ENCODE measurements around the gene SLC35E4.
A peak's percentile ranks its signal among the peaks of the same experiment; 100 is the strongest.
"Not testable (repeated sequence)": the region's sequence is repeated elsewhere in the genome, so short reads cannot be mapped to it uniquely, and the experiment has no call there.

Gene SLC35E4

DNA sequence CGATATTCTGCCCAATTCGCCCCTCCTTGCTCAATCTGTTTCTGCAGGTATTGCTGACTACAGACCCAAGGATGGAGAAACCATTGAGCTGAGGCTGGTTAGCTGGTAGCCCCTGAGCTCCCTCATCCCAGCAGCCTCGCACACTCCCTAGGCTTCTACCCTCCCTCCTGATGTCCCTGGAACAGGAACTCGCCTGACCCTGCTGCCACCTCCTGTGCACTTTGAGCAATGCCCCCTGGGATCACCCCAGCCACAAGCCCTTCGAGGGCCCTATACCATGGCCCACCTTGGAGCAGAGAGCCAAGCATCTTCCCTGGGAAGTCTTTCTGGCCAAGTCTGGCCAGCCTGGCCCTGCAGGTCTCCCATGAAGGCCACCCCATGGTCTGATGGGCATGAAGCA is 9.2 kb upstream of the SLC35E4 start:
- no peaks in the 10 kb centered on the region for H3K36me3 ChIP-seq
- H3K27ac ChIP-seq, result no peak overlapping the region
- TF ChIP-seq Cebpa-rat (IDR thresholded peaks at IDR 0.05), result no peak
- H3K27me3 ChIP-seq, result no peaks in the 10 kb centered on the region
- H3K4me2 ChIP-seq, result peak overlapping the region in 10 of 11 experiments; percentile 20 to 60 (median 46); a peak in 18 of 22 replicates
- H3K9me3 ChIP-seq (replicated peaks in 1 of 11), result no peaks in the 10 kb centered on the region; a peak in 1 of 22 replicates
- no peaks in the 10 kb centered on the region for H4K20me1 ChIP-seq
- H3K4me1 ChIP-seq, result peaks cover 11 to 25% (median 20%) of the 10 kb centered on the region in 10 experiments
- no peak overlapping the region for H3K4me3 ChIP-seq
- H3K9ac ChIP-seq, result 0 out of 22 replicates have a peak overlapping the region, but pooled peaks of 1 of the 11 experiments have one; percentile 23

DNA sequence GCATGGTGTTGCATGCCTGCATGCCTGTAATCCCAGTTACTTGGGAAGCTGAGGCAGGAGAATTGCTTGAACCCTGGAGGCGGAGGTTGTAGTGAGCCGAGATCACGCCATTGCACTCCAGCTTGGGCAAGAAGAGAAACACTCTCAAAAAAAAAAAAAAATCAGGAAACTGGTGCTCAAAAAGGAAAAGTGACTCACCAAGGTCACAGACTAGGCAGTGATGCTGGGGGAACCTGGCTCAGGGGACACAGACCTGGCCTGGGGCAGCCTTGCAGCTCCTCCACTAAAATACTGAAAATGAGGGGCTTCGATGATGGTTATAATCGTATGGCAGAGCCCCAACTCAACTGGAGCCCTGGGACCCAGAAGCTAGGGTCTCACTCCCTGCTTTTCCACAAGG is 8.1 kb upstream of the SLC35E4 start:
- no peaks in the 10 kb centered on the region for H3K27me3 ChIP-seq
- H4K20me1 ChIP-seq, result no peaks in the 10 kb centered on the region
- H3K9me3 ChIP-seq (replicated peaks in 1 of 11), result no peaks in the 10 kb centered on the region; a peak in 1 of 22 replicates
- H3K4me2 ChIP-seq, result peak overlapping the region in 6 of 11 experiments; percentile 20 to 51 (median 46); a peak in 11 of 22 replicates
- H3K36me3 ChIP-seq, result no peaks in the 10 kb centered on the region
- no peak for TF ChIP-seq Cebpa-rat (IDR thresholded peaks at IDR 0.05)
- H3K9ac ChIP-seq, result no peak overlapping the region
- H3K27ac ChIP-seq, result no peak overlapping the region
- no peak overlapping the region for H3K4me3 ChIP-seq
- peaks cover 11 to 25% (median 20%) of the 10 kb centered on the region in 10 experiments for H3K4me1 ChIP-seq

DNA sequence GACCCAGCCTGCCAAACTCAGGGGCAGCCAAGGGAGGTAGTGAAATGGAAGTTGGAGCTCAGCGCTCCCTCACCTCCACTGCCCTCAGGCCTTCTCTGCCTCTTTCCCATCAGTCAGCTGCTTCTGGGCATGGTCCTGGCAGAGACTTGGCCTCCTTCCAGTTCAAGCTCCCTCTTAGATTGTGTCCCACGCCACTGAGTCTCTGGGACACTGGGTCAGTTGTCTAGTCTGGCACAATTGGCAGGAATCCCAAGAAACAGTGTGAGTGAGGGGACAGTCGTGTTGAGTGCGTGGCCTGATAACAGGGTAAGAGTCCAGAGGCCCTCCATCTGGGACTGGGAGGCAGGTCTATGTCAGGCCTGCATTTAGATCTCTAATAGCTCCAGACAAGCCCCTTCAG is 7.1 kb upstream of the SLC35E4 start:
- Histone ChIP-seq H3K9me3 (replicated peaks in 1 of 11) (no peaks in the 10 kb centered on the region; a peak in 1 of 22 replicates), H3K36me3 (no peaks in the 10 kb centered on the region), H4K20me1 (no peaks in the 10 kb centered on the region), H3K9ac (no peak overlapping the region), H3K27me3 (no peaks in the 10 kb centered on the region), H3K4me2 (no peak overlapping the region), H3K4me3 (no peak overlapping the region), H3K27ac (no peak overlapping the region), H3K4me1 (peaks cover 11 to 27% (median 20%) of the 10 kb centered on the region in 10 experiments)
- TF ChIP-seq Cebpa-rat (IDR thresholded peaks at IDR 0.05), result no peak

DNA sequence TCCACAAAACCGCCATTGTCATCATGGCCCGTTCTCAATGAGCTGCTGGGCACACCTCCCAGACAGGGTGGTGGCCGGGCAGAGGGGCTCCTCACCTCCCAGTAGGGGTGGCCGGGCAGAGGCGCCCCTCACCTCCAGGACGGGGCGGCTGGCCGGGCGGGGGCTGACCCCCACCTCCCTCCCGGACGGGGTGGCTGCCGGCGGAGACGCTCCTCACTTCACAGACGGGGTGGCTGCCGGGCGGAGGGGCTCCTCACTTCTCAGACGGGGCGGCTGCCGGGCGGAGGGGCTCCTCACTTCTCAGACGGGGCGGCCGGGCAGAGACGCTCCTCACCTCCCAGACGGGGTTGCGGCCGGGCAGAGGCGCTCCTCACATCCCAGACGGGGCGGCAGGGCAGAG is 4.1 kb upstream of the SLC35E4 start:
- H3K9me3 ChIP-seq (replicated peaks in 1 of 11); H3K4me2 ChIP-seq; H4K20me1 ChIP-seq; H3K27ac ChIP-seq; H3K36me3 ChIP-seq; H3K4me3 ChIP-seq; H3K27me3 ChIP-seq; H3K9ac ChIP-seq: not testable (repeated sequence)
- peaks cover 19 to 44% (median 35%) of the 10 kb centered on the region in 10 experiments for H3K4me1 ChIP-seq

DNA sequence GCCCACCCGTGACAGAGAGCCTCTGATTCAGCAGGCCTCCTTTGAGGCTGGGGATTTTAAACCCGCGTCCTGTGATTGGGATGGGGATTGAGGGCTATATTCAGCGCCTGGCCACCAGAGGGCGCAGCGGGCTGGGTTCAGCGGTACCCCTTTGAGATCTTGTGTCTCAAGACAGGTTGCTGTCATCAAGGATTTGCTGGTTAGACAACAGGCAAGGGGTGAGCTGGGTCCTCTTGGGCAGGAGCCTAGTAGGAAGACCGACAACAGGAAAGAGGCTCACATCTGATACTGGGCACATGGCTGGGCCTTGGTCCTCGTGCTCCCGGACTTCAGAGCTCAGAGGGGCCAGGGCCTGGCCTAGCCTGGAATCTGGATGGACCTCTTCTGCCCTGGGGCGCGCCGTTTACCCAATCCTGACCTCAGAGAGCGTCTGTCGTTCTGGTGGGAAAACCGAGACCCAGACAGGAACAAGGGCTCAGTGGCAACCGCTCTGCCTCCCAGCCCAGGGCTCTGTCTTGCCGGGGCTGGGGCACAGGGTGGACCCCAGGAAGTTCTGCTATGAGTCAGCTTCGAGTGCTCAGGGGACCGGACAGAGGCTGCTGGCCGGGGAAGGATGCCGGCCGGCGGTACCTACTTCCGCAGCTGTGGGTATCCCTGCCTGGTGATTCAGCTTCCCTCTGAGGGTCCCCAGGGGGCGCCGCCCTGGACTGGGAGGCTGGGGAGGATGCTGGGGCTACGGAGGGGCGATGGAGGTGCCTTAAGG is 929 bp upstream of the SLC35E4 start:
- peaks cover 25 to 44% (median 37%) of the 10 kb centered on the region in 10 experiments for H3K4me1 ChIP-seq
- TF ChIP-seq Cebpa-rat (IDR thresholded peaks at IDR 0.05), result no peak
- peak overlapping the region in 10 of 11 experiments; percentile 55 to 89 (median 85); a peak in 21 of 22 replicates for H3K9ac ChIP-seq
- H3K27ac ChIP-seq, result peak overlapping the region in 10 of 11 experiments; percentile 74 to 89 (median 85); a peak in 20 of 22 replicates
- H3K9me3 ChIP-seq (replicated peaks in 1 of 11), result peaks cover 9 to 16% (median 12%) of the 10 kb centered on the region in 11 experiments; a peak in 21 of 22 replicates
- H3K27me3 ChIP-seq, result no peaks in the 10 kb centered on the region
- peaks cover 0 to 13% (median 0%) of the 10 kb centered on the region in 11 experiments; a peak in 6 of 22 replicates for H4K20me1 ChIP-seq
- peak overlapping the region; percentile 60 to 80 (median 73) for H3K4me3 ChIP-seq
- H3K36me3 ChIP-seq, result peaks cover 0 to 8% (median 6%) of the 10 kb centered on the region in 11 experiments; a peak in 5 of 22 replicates
- H3K4me2 ChIP-seq, result peak overlapping the region; percentile 79 to 100 (median 99)

DNA sequence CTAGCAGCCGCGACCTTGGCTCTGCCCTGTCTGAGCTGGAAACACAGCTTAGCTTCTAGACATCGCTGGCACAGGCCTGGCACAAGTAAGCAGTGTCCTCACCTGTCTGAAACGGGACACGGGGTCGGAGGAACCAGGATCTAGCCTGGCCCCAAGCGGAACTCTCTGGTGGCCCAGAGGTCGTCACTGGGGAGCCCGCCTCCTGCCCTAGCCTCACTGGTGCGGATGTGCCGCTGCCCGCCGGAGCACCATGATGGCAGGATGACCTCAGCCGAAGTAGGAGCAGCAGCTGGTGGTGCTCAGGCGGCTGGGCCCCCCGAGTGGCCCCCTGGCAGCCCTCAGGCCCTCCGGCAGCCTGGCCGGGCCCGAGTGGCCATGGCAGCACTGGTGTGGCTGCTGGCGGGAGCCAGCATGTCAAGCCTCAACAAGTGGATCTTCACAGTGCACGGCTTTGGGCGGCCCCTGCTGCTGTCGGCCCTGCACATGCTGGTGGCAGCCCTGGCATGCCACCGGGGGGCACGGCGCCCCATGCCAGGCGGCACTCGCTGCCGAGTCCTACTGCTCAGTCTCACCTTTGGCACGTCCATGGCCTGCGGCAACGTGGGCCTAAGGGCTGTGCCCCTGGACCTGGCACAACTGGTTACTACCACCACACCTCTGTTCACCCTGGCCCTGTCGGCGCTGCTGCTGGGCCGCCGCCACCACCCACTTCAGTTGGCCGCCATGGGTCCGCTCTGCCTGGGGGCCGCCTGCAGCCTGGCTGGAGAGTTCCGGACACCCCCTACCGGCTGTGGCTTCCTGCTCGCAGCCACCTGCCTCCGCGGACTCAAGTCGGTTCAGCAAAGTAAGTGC is 871 bp downstream of the SLC35E4 start:
- no peak for TF ChIP-seq Cebpa-rat (IDR thresholded peaks at IDR 0.05)
- Histone ChIP-seq H4K20me1 (peaks cover 0 to 23% (median 8%) of the 10 kb centered on the region in 11 experiments; a peak in 6 of 22 replicates), H3K4me2 (peak overlapping the region; percentile 95 to 100 (median 99)), H3K27ac (peak overlapping the region in 10 of 11 experiments; percentile 72 to 89 (median 85); a peak in 20 of 22 replicates), H3K9me3 (replicated peaks in 1 of 11) (peaks cover 9 to 20% (median 12%) of the 10 kb centered on the region in 11 experiments; a peak in 21 of 22 replicates), H3K36me3 (peaks cover 0 to 8% (median 6%) of the 10 kb centered on the region in 11 experiments; a peak in 5 of 22 replicates), H3K4me3 (peak overlapping the region; percentile 60 to 80 (median 73)), H3K9ac (peak overlapping the region; percentile 76 to 89 (median 85)), H3K27me3 (no peaks in the 10 kb centered on the region), H3K4me1 (peaks cover 25 to 53% (median 41%) of the 10 kb centered on the region in 10 experiments)

DNA sequence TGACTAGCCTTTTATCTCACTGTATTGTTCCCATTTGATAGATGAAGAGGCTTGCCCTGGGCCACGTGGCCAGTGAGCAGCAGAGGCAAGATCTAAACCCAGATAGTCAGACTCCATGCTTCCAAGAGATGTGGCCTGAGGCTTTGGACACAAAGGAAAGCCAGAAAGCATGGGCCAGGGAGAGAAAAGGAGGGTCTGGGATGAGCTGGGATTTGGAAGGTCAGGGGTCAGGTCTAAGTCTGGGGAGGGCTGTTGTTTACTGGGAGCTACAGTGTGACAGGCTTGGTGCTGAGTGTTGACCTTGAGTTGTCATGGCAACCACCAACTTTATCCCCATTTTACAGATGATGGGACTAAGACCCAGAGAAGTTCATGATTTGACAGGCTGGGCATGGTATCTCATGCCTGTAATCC is 2.1 kb downstream of the SLC35E4 start:
- H3K9ac ChIP-seq, result peak overlapping the region in 3 of 11 experiments; percentile 12 to 86 (median 78); a peak in 3 of 22 replicates
- H3K36me3 ChIP-seq, result peaks cover 0 to 8% (median 6%) of the 10 kb centered on the region in 11 experiments; a peak in 5 of 22 replicates
- peak overlapping the region; percentile 95 to 100 (median 99); a peak in 21 of 22 replicates for H3K4me2 ChIP-seq
- peaks cover 25 to 53% (median 41%) of the 10 kb centered on the region in 10 experiments for H3K4me1 ChIP-seq
- H3K27ac ChIP-seq, result no peak overlapping the region
- TF ChIP-seq Cebpa-rat (IDR thresholded peaks at IDR 0.05), result no peak
- peak overlapping the region in 4 of 10 experiments; percentile 9 to 80 (median 79); a peak in 5 of 20 replicates for H3K4me3 ChIP-seq
- peaks cover 9 to 20% (median 12%) of the 10 kb centered on the region in 11 experiments; a peak in 21 of 22 replicates for H3K9me3 ChIP-seq (replicated peaks in 1 of 11)
- H3K27me3 ChIP-seq, result no peaks in the 10 kb centered on the region
- peaks cover 0 to 30% (median 8%) of the 10 kb centered on the region in 11 experiments; a peak in 6 of 22 replicates for H4K20me1 ChIP-seq

DNA sequence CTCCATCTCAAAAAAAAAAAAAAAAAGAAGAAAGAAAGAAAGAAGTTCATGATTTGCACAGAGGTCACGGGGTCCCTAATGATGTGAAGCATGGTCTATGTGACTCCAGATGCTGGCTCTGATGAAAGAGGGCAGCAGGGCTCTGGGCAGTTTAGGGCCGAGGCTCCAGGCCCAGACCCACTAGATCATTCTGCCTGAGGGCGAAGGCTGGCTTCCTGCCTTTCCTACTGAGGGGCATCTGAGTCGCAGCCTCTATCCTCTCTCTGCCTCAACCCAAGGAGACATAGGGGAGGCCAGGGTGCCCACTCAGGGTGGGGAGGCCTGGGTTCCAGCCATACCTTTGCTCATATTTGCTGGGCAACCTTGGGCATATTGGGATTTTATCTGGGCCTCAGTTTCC is 4.8 kb downstream of the SLC35E4 start:
- Histone ChIP-seq H3K27me3 (no peaks in the 10 kb centered on the region), H3K9me3 (replicated peaks in 1 of 11) (peaks cover 9 to 20% (median 12%) of the 10 kb centered on the region in 11 experiments; a peak in 21 of 22 replicates), H3K4me2 (peak overlapping the region in 2 of 11 experiments; percentile 29 to 42; a peak in 2 of 22 replicates), H4K20me1 (peaks cover 0 to 49% (median 8%) of the 10 kb centered on the region in 11 experiments; a peak in 7 of 22 replicates), H3K4me3 (no peak overlapping the region), H3K27ac (no peak overlapping the region), H3K9ac (0 out of 22 replicates have a peak overlapping the region, but pooled peaks of 1 of the 11 experiments have one; percentile 45), H3K36me3 (peaks cover 0 to 8% (median 6%) of the 10 kb centered on the region in 11 experiments; a peak in 5 of 22 replicates), H3K4me1 (peaks cover 16 to 53% (median 22%) of the 10 kb centered on the region in 10 experiments)
- no peak for TF ChIP-seq Cebpa-rat (IDR thresholded peaks at IDR 0.05)

Data from BLaER1 treated with 17β-estradiol and CSF1 and Interleukin-3, amounts not matched to agents 10 nM and 100 nM (cell line).